ENCODE measurements around the gene DNAL1. TPM values are rescaled to one million over a fixed set of nuclear protein-coding genes. Genes with fewer than 3 reads are reported as not detected.
"Not testable (repeated sequence)": the region's sequence is repeated elsewhere in the genome, so short reads cannot be mapped to it uniquely, and the experiment has no call there.

DNAL1 gene
- total and polyA plus RNA-seq, 10 of the 15 experiments (the other 5 are each of a cell fraction or from before 2014, with no cell fraction given): 2.4 to 18.2 (median 7.4) TPM

- POLR2A ChIA-PET: no interaction called here
- no peak for FAIRE-seq
- intact Hi-C loops (cut with micrococcal nuclease; ENCODE audit: unreplicated experiment): loop anchor here (5.0 to 10.0 kb wide), 3 partner anchors 78 to 401 kb away; partner anchors contain the start of gene PNMA1
These were observed 10.6 kb upstream of the DNAL1 start for GRCh38 chr14:73634011-73634833.

GRCh38 chr14:73636355-73636754 is 8.4 kb upstream of the DNAL1 start:
- intact Hi-C loops (cut with micrococcal nuclease; ENCODE audit: unreplicated experiment): loop anchor here (10.0 kb wide), 2 partner anchors 228 to 398 kb away; no protein-coding TSS in a partner anchor
- H2AFZ ChIP-seq (ENCODE audit: control insufficient read depth, low read depth, low read length); BruUV-seq (replicated peaks); H3K4me3 ChIP-seq; ATAC-seq; H4K20me1 ChIP-seq (ENCODE audit: control insufficient read depth, insufficient read depth); H3K36me3 ChIP-seq (ENCODE audit: control insufficient read depth in 2 of 2, insufficient read depth in 2 of 2, low read length in 1 of 2); H3K4me1 ChIP-seq (ENCODE audit: control insufficient read depth, insufficient read depth, low read length); DNase-seq (ENCODE audit: low read depth, low spot score); RAD21 ChIA-PET (ENCODE audit: unreplicated experiment); H3K9ac ChIP-seq (ENCODE audit: control insufficient read depth, insufficient read depth, low read length); FAIRE-seq; H3K27me3 ChIP-seq (replicated peaks in 1 of 2; ENCODE audit: control insufficient read depth in 2 of 2, insufficient read depth in 2 of 2, low read length in 1 of 2); H3K9me3 ChIP-seq (replicated peaks; ENCODE audit: control insufficient read depth, insufficient read depth, low read length); H3K79me2 ChIP-seq (ENCODE audit: control insufficient read depth, insufficient read depth, low read length); in situ Hi-C loops (cut with MboI); H3K27ac ChIP-seq (ENCODE audit: control insufficient read depth, insufficient read depth); H3K4me2 ChIP-seq (ENCODE audit: control insufficient read depth, insufficient read depth): not testable (repeated sequence)
- SMC1A ChIA-PET (ENCODE audit: uncharacterized antibody, unreplicated experiment): interaction anchor here (0.9 to 1.9 kb wide), 2 partner anchors 10 to 68 kb away, joined by 4 read pairs; partner anchors contain the start of gene ACOT2
- POLR2A ChIA-PET: interaction anchor here (0.6 kb wide), 1 partner anchor 342 kb away, joined by 3 read pairs; no protein-coding TSS in a partner anchor
- CTCF ChIA-PET: interaction anchor here (0.6 to 13.1 kb wide), 3 partner anchors 50 to 127 kb away, joined by 3 to 220 read pairs (median 5); no protein-coding TSS in a partner anchor
- whole genome bisulfite sequencing (ENCODE audit: insufficient coverage, insufficient replicate concordance, low lambda C conversion rate, missing lambda C conversion rate): 80% methylated on average over 10 of the region's 10 CpGs

More at GRCh38 chr14:73634011-73634833, 10.6 kb upstream of the DNAL1 start:
- peak overlapping the region; percentile 99 for H3K4me2 ChIP-seq (ENCODE audit: control insufficient read depth, insufficient read depth)
- DNase-seq (ENCODE audit: low read depth, low spot score) (no peak), ATAC-seq (peak; percentile 45)
- ChIA-PET RAD21 (ENCODE audit: unreplicated experiment) (interaction anchor here (1.0 to 4.6 kb wide), 8 partner anchors 9 to 339 kb away, joined by 3 to 68 read pairs (median 8); partner anchors contain the start of gene ACOT2), CTCF (interaction anchor here (0.6 to 13.1 kb wide), 16 partner anchors 10 to 585 kb away, joined by 3 to 220 read pairs (median 4); partner anchors contain the start of genes ACOT2 and DNAL1), SMC1A (ENCODE audit: uncharacterized antibody, unreplicated experiment) (interaction anchor here (0.5 to 3.5 kb wide), 12 partner anchors 10 to 499 kb away, joined by 3 to 54 read pairs (median 4); partner anchors contain the start of genes ACOT2 and DNAL1)
- TF ChIP-seq CTCF (IDR thresholded peaks at IDR 0.05 in 2 of 3, conservative IDR thresholded peaks at IDR 0.05 in 1 of 3; ENCODE audit: control insufficient read depth in 2 of 3, extremely low read depth in 1 of 3, insufficient read depth in 1 of 3, low read depth in 3 of 3, low read length in 3 of 3) (peak; percentile 11 to 25 (median 18); a peak in 2 of 6 replicates), ZNF207 (IDR thresholded peaks at IDR 0.05; ENCODE audit: borderline replicate concordance) (no peak), CREB1 (IDR thresholded peaks at IDR 0.05; ENCODE audit: low read depth) (0 out of 2 replicates have a peak, but pooled peaks have one; percentile 10), HDAC6 (IDR thresholded peaks at IDR 0.05; ENCODE audit: unreplicated experiment) (no peak), RAD21 (IDR thresholded peaks at IDR 0.05; ENCODE audit: insufficient read depth, low read depth, low read length) (peak; percentile 20; the same call in 1 of the 2 replicates), NFYB (IDR thresholded peaks at IDR 0.05; ENCODE audit: insufficient read depth, low read depth, low read length) (no peak)
- TF ChIP-seq, protein P1, sequence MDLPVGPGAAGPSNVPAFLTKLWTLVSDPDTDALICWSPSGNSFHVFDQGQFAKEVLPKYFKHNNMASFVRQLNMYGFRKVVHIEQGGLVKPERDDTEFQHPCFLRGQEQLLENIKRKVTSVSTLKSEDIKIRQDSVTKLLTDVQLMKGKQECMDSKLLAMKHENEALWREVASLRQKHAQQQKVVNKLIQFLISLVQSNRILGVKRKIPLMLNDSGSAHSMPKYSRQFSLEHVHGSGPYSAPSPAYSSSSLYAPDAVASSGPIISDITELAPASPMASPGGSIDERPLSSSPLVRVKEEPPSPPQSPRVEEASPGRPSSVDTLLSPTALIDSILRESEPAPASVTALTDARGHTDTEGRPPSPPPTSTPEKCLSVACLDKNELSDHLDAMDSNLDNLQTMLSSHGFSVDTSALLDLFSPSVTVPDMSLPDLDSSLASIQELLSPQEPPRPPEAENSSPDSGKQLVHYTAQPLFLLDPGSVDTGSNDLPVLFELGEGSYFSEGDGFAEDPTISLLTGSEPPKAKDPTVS (IDR thresholded peaks at IDR 0.05; ENCODE audit: low read depth, low read length): no peak
- H3K9ac ChIP-seq (ENCODE audit: control insufficient read depth, insufficient read depth, low read length): peak overlapping the region; percentile 63; the same call in 1 of the 2 replicates
- no peaks in the 10 kb centered on the region for H3K79me2 ChIP-seq (ENCODE audit: control insufficient read depth, insufficient read depth, low read length)
- WGBS (ENCODE audit: insufficient coverage, insufficient replicate concordance, low lambda C conversion rate, missing lambda C conversion rate): 21% methylated on average over 51 of the region's 53 CpGs
- no peak overlapping the region for H3K27ac ChIP-seq (ENCODE audit: control insufficient read depth, insufficient read depth)
- H3K9me3 ChIP-seq (replicated peaks; ENCODE audit: control insufficient read depth, insufficient read depth, low read length): no peaks in the 10 kb centered on the region
- H4K20me1 ChIP-seq (ENCODE audit: control insufficient read depth, insufficient read depth): no peaks in the 10 kb centered on the region
- peaks cover 0 to 3% of the 10 kb centered on the region in 2 experiments; a peak in 1 of 4 replicates for H3K27me3 ChIP-seq (replicated peaks in 1 of 2; ENCODE audit: control insufficient read depth in 2 of 2, insufficient read depth in 2 of 2, low read length in 1 of 2)
- H3K36me3 ChIP-seq (ENCODE audit: control insufficient read depth in 2 of 2, insufficient read depth in 2 of 2, low read length in 1 of 2): no peaks in the 10 kb centered on the region
- peak overlapping the region; percentile 65 for H3K4me3 ChIP-seq
- in situ Hi-C loops (cut with MboI): loop anchor here (5.0 kb wide), 1 partner anchor 127 kb away; no protein-coding TSS in a partner anchor
- peaks cover 8% of the 10 kb centered on the region for H3K4me1 ChIP-seq (ENCODE audit: control insufficient read depth, insufficient read depth, low read length)
- peak overlapping the region; percentile 97 for H2AFZ ChIP-seq (ENCODE audit: control insufficient read depth, low read depth, low read length)
- BruUV-seq (replicated peaks): no TSS peak

Data from GM12878 (cell line).